ENCODE data around the gene TGIF2.
"Not testable (repeated sequence)": the region's sequence is repeated elsewhere in the genome, so short reads cannot be mapped to it uniquely, and the experiment has no call there.

The TGIF2 gene

GRCh38 chr20:36593347-36593929, 20.0 kb downstream of the TGIF2 start:
- DNase-seq (ENCODE audit: low read depth in 1 of 2, low spot score in 1 of 2) = no peak
- no peak for TF ChIP-seq JUND (IDR thresholded peaks at IDR 0.05; ENCODE audit: low read depth)
- in situ Hi-C loops (cut with HindIII; ENCODE audit: low pct_unique_long_range_greater_than_20kb, low sequenced_read_pairs) = no loop called here

- no peak for TF ChIP-seq JUND (IDR thresholded peaks at IDR 0.05; ENCODE audit: low read depth)
- in situ Hi-C loops (cut with HindIII; ENCODE audit: low pct_unique_long_range_greater_than_20kb, low sequenced_read_pairs) = no loop called here
- DNase-seq (ENCODE audit: low read depth in 1 of 2, low spot score in 1 of 2) = no peak
Observed at GRCh38 chr20:36599912-36600345, 26.5 kb downstream of the TGIF2 start.

- DNase-seq (ENCODE audit: low read depth in 1 of 2, low spot score in 1 of 2) = no peak
- no peak for TF ChIP-seq JUND (IDR thresholded peaks at IDR 0.05; ENCODE audit: low read depth)
- in situ Hi-C loops (cut with HindIII; ENCODE audit: low pct_unique_long_range_greater_than_20kb, low sequenced_read_pairs) = no loop called here
Observed at GRCh38 chr20:36601540-36601939, 28.1 kb downstream of the TGIF2 start.

DNA sequence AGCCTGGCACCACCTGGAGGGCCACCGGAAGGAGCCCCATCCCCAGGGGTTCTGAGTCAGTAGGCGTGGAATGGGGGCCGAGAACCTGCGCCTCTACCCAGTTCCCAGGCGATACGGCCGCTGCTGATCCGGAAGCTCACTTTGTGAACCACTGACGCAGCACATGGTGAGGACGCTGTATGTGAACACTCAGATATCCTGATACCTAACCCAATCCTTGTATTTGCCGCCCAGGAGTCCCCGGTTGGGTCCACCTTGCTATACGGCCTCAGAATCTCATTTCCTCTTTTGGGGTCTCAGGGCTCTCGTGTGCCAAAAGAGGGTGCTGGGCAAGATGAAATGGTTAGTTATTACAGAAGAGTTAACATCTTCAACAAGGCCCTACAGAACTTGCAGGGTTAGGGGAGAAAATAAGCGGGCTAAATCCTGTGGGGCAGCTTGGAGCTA, 31.6 kb downstream of the TGIF2 start:
- no peak for TF ChIP-seq JUND (IDR thresholded peaks at IDR 0.05; ENCODE audit: low read depth)
- in situ Hi-C loops (cut with HindIII; ENCODE audit: low pct_unique_long_range_greater_than_20kb, low sequenced_read_pairs) = no loop called here
- no peak for DNase-seq (ENCODE audit: low read depth in 1 of 2, low spot score in 1 of 2)

- no peak for TF ChIP-seq JUND (IDR thresholded peaks at IDR 0.05; ENCODE audit: low read depth)
- DNase-seq (ENCODE audit: low read depth in 1 of 2, low spot score in 1 of 2) = peak; percentile 86 to 99
- in situ Hi-C loops (cut with HindIII; ENCODE audit: low pct_unique_long_range_greater_than_20kb, low sequenced_read_pairs) = no loop called here
Observed at GRCh38 chr20:36605399-36606157, 32.2 kb downstream of the TGIF2 start, which contains the start of gene RAB5IF. TSS of gene RAB5IF (plus strand) at chr20:36605779. CDS start at chr20:36605952, 173 bp downstream.

GRCh38 chr20:36606158-36607066, 33.0 kb downstream of the TGIF2 start:
- DNase-seq (ENCODE audit: low read depth in 1 of 2, low spot score in 1 of 2) = peak in 1 of 2 experiments; percentile 26
- in situ Hi-C loops (cut with HindIII; ENCODE audit: low pct_unique_long_range_greater_than_20kb, low sequenced_read_pairs) = no loop called here
- no peak for TF ChIP-seq JUND (IDR thresholded peaks at IDR 0.05; ENCODE audit: low read depth)

DNA sequence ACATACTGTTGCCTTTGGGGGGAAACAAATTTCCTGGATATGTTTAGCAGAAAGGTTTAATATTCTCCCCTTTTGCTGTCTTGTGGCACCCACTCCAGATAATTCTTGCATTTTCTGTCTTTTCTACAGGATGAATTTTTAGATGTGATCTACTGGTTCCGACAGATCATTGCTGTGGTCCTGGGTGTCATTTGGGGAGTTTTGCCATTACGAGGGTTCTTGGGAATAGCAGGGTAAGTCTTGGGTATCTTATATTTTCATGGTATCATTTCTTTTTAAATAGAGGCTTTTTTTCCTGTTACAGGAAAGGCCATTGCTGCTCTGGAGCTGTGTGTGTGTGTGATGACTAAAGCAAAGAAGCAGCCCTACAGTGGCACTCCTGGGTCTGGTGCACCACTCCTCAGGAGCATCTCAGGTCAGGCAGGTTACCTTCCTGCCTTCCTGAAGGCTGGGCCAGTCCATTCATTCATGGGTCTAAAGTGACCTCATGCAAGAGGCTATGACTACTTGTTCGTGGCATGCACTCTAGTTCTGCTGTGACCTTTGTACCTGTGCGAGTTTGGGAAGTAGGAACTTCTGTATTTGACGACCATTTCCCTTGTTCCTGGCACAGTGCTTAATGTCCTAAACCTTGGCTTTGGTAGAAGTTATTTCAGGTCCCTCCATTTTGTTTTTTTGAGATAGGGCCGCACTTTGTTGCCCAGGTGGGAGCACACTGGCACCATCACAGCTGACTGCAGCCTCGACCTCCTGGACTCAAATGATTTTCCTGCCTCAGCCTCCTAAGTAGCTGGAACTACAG, 34.4 kb downstream of the TGIF2 start:
- in situ Hi-C loops (cut with HindIII; ENCODE audit: low pct_unique_long_range_greater_than_20kb, low sequenced_read_pairs) = no loop called here
- TF ChIP-seq JUND (IDR thresholded peaks at IDR 0.05; ENCODE audit: low read depth) = no peak

DNA sequence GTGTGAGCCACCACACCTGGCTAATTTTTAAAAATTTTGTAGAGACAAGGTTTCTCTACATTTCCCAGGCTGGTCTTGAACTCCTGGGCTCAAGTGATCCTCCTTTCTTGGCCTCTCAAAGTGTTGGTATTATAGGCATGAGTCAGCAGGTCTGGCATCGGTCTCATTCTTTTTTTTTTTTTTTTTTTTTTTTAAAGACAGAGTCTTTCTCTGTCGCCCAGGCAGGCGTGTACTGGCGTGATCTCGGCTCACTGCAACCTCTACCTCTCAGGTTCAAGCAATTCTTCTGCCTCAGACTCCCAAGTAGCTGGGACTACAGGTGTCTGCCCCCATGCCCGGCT, 35.0 kb downstream of the TGIF2 start:
- in situ Hi-C loops (cut with HindIII; ENCODE audit: low pct_unique_long_range_greater_than_20kb, low sequenced_read_pairs) = not testable (repeated sequence)

More for the DNA sequence above, 34.4 kb downstream of the TGIF2 start:
- no peak for DNase-seq (ENCODE audit: low read depth in 1 of 2, low spot score in 1 of 2)

GRCh38 chr20:36611625-36612024, 38.2 kb downstream of the TGIF2 start:
- TF ChIP-seq JUND (IDR thresholded peaks at IDR 0.05; ENCODE audit: low read depth) = no peak
- in situ Hi-C loops (cut with HindIII; ENCODE audit: low pct_unique_long_range_greater_than_20kb, low sequenced_read_pairs) = no loop called here

More for the DNA sequence above, 35.0 kb downstream of the TGIF2 start:
- DNase-seq (ENCODE audit: low read depth in 1 of 2, low spot score in 1 of 2) = not testable (repeated sequence)

DNA sequence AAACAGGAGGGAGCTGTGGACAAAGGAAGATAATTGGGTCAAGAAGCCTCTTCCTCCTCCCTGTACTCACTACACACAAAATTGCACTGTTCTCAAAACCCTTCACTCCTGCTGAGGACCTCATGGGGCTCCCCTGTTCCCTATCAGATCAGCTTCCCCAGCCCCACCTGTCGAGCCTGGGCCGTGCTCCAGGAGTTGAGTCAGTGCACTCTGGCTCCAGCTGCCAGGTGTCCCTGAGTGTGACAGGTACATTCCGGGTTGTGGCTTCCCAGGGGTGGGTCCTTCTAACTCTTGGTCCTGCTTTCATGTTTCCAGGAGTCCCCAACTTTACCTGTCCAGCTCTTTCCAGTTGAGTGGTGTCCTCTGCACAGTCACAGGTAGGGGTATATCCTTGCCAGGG, 40.6 kb downstream of the TGIF2 start:
- no peak for TF ChIP-seq JUND (IDR thresholded peaks at IDR 0.05; ENCODE audit: low read depth)
- in situ Hi-C loops (cut with HindIII; ENCODE audit: low pct_unique_long_range_greater_than_20kb, low sequenced_read_pairs) = no loop called here
- DNase-seq (ENCODE audit: low read depth in 1 of 2, low spot score in 1 of 2) = no peak

More at GRCh38 chr20:36611625-36612024, 38.2 kb downstream of the TGIF2 start:
- no peak for DNase-seq (ENCODE audit: low read depth in 1 of 2, low spot score in 1 of 2)

GRCh38 chr20:36614781-36615557, 41.6 kb downstream of the TGIF2 start:
- DNase-seq (ENCODE audit: low read depth in 1 of 2, low spot score in 1 of 2) = no peak
- no peak for TF ChIP-seq JUND (IDR thresholded peaks at IDR 0.05; ENCODE audit: low read depth)
- in situ Hi-C loops (cut with HindIII; ENCODE audit: low pct_unique_long_range_greater_than_20kb, low sequenced_read_pairs) = no loop called here

All from T47D (cell line).